Measurements from ENCODE around the gene TOP2A.

The TOP2A gene

GRCh38 chr17:40358323-40359038, 59.2 kb downstream of the TOP2A start:
- DNase-seq (ENCODE audit: low read depth) = peak; percentile 86

GRCh38 chr17:40356990-40357881, 60.5 kb downstream of the TOP2A start:
- no peak for DNase-seq (ENCODE audit: low read depth)

DNA sequence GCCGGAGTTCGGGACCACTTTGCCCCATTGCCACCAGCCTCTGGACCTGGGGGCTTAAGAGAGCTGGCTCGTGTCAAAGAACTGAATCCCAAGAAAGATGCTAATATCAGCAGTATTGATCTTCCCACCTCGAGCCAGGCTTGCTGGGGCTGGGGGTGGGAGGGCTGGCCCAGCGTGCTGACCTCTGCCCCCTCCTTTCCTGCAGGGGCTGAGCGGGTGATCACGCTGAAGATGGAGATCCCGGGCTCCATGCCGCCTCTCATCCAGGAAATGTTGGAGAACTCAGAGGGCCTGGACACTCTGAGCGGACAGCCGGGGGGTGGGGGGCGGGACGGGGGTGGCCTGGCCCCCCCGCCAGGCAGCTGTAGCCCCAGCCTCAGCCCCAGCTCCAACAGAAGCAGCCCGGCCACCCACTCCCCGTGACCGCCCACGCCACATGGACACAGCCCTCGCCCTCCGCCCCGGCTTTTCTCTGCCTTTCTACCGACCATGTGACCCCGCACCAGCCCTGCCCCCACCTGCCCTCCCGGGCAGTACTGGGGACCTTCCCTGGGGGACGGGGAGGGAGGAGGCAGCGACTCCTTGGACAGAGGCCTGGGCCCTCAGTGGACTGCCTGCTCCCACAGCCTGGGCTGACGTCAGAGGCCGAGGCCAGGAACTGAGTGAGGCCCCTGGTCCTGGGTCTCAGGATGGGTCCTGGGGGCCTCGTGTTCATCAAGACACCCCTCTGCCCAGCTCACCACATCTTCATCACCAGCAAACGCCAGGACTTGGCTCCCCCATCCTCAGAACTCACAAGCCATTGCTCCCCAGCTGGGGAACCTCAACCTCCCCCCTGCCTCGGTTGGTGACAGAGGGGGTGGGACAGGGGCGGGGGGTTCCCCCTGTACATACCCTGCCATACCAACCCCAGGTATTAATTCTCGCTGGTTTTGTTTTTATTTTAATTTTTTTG, 61.6 kb downstream of the TOP2A start:
- no peak for DNase-seq (ENCODE audit: low read depth)

- peak; percentile 71 for DNase-seq (ENCODE audit: low read depth)
Measured at GRCh38 chr17:40355123-40355803, 62.4 kb downstream of the TOP2A start.

- no peak for DNase-seq (ENCODE audit: low read depth)
Measured at GRCh38 chr17:40354221-40355122, 63.2 kb downstream of the TOP2A start.

GRCh38 chr17:40352779-40353394, 64.8 kb downstream of the TOP2A start:
- no peak for DNase-seq (ENCODE audit: low read depth)

DNA sequence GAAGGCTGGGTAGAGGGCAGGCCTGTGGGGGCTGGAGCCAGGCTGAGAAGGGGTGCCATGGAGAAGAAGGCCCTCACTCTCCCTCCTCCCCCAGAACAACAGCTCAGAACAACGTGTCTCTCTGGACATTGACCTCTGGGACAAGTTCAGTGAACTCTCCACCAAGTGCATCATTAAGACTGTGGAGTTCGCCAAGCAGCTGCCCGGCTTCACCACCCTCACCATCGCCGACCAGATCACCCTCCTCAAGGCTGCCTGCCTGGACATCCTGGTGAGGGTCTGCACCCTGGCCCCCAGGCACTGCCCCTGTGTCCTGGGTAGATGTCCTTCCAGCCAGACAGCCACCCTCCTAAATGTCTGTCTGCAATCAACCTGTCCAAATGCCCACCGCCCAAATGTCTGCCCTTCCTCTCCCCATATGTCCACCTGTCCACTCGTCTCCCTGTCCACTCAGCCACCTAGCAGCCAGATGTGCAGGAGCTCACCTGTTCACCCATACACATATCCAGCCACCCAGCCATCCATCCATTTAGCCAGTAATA, 65.4 kb downstream of the TOP2A start:
- no peak for DNase-seq (ENCODE audit: low read depth)

DNA sequence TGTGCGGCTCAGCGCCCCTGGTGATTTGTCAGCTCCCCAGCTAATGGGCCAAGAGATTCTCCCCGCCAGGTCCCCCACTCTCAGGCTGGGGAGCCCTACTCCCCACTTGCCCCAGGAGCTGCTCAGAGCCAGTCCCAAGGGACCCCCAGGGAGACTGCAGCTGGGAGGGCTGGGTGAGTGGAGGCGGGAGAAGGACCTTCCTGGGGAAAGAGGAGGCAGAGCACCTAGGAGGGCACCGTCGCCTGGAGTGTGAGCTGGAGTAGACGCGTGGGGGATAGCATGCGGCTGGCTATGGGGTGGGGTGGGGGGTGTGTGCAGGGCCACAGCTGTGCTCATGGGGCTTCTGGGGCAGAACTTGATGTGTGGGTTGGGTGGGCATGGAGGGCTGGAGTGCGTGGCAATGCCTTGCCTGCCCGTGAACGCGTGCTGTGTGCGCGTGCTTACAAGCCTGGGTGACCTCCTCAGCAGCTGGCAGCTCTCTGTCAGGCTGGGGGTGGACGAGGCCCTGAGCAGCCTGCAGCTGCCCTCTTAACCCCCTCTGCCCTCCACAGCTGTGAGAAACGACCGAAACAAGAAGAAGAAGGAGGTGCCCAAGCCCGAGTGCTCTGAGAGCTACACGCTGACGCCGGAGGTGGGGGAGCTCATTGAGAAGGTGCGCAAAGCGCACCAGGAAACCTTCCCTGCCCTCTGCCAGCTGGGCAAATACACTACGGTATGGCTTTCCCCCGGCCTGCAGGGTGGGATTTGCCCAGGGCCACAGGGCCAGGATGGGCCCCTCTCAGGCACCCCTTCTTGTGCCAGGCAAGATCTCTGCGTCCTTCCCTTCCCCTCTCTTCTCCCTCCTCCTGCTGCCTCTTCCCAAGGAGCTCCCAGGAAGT, 66.1 kb downstream of the TOP2A start:
- no peak for DNase-seq (ENCODE audit: low read depth)

DNA sequence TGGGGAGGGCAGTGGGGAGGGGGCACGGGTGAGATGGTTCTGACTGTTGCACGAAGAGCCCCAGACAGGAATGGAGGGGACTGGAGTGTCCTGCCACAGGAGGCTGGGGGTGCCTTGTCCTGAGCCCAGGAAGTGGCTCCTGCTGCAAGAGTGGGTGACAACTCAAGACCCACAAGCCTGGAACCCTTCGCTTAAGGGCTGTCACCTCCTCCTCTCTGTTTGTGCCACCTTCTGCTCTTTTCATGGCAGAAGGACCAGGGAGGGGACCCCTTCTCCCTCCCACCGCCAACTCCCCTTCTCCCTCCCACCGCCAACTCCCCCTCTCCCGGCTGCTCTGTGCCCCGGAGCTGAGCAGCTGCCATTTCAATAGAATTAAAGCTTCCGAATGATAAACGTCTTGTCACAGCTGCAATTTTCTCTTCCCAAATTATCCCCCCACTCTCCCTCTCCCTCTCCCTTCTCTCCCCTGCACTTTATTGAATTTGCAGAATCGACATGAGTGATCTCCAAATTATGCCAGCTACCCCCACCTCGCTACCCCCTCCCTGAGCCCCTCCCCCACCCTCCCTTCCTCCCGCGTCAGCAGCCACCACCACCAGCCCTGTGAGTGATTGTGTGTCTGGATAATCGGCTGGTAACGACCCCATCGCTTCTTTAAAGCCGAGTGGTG, 66.9 kb downstream of the TOP2A start:
- no peak for DNase-seq (ENCODE audit: low read depth)

DNA sequence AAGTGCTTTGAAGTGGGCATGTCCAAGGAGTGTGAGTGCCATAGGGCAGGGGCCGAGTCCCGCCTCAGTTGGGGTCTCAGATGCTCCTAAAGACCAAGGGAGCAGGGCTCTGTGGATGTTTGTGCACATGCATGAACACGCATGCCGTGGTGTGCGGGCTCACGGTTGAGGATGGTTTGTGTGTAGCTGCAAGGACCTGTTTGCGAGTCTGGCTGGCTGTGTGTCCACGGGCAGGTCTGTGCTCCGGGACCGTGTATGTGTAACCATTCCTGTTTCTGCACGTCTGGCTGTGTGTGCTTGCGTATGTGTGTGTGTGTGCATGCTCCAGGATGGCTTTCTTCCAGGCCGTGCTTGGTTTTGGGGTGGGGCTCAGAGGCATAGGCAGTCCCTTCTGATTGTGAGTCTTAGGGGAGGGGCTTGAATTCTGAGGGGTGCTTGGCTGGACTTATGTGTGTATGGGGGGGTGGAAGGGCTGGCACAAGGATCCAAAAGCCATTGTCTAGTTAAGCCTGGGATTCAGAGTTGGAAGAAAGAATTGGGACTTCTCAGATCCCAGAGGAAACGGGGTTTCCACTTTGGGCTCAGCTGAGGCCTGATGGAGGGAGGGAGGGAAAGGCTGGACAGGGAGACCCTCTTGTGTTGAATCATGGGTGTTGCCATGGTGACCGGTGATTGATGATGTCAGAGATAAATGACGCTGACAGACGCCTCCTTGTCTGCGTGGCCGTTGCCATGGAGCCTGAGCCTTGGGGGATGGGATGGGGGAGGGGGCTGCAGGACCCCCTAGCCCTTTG, 67.6 kb downstream of the TOP2A start:
- no peak for DNase-seq (ENCODE audit: low read depth)

GRCh38 chr17:40349477-40349894, 68.2 kb downstream of the TOP2A start:
- DNase-seq (ENCODE audit: low read depth) = no peak

- DNase-seq (ENCODE audit: low read depth) = no peak
Measured at GRCh38 chr17:40348562-40349476, 68.9 kb downstream of the TOP2A start.

DNA sequence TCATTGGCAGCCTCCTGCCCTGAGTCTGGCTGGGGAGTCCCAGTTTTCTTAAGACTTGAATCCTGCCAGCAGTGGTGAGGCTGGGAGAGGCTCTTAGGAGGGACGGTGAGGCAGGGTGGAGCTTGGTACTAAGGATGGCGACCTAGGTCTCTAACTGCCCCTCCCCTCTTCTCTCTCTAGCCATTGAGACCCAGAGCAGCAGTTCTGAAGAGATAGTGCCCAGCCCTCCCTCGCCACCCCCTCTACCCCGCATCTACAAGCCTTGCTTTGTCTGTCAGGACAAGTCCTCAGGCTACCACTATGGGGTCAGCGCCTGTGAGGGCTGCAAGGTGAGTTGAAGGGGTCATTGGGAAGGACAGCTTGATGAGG, 69.6 kb downstream of the TOP2A start:
- DNase-seq (ENCODE audit: low read depth) = no peak

DNA sequence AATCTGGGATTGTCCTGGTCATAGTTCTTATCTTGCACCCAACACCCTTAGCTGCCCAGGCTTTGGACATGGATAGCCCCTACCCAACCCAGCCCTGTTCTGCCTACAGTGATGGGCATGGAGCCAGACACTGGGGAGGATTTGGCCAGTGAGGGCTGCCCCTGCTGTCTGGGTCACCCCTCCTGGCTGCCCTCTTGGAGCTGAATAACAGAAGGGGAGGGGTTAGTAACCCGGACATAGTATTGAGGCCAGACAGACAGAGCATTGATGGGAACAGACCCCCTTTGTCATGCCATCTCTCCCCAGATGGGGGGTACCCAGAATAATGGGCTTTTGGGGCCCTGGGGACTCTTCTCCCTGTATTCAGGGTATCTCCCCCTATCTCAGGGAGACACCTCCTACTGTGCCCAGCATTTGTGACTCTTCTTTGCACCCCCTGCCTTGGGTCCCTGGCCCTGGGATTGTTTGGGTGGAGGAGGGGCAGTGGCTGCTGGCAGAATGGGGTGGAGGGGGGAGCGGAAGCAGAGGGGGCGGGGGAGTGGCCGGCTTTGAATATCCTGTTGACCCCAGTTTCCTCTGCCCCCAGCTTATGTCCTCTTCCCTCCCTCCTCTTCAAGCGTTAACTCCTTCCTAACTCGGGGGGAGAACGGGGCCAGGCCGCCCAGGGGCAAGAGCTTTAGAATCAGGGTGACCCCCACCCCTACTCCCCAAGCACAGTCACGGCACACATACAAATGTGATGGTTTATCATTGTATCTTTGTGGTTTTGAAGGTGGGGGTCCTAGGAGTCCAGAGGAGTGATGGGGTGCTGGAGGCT, 70.2 kb downstream of the TOP2A start:
- DNase-seq (ENCODE audit: low read depth) = no peak

GRCh38 chr17:40346765-40347158, 70.9 kb downstream of the TOP2A start:
- DNase-seq (ENCODE audit: low read depth) = no peak

Data from stimulated activated CD8-positive, alpha-beta memory T cell treated with anti-CD3 and anti-CD28 coated beads, Interleukin-15, amount 100 ng/mL, for 1 hour (primary cell).